Amniotic stem cell (primary cell): ENCODE measurements around the gene TRAPPC6A.
A peak's percentile ranks its signal among the peaks of the same experiment; 100 is the strongest.

Experiments
- DNase-seq: peaks from one replicate; lab custom pipeline; 2025; lab: John Stamatoyannopoulos, UW

The TRAPPC6A gene

GRCh38 chr19:45177817-45178261, at the start of gene TRAPPC6A:
TSS of gene TRAPPC6A (minus strand) at chr19:45178237. CDS start at chr19:45178218, 19 bp downstream.
- DNase-seq = no peak

- no peak for DNase-seq
These were observed 46.6 kb upstream of the TRAPPC6A start for GRCh38 chr19:45224645-45225044.

- no peak for DNase-seq
These were observed 45.8 kb upstream of the TRAPPC6A start for GRCh38 chr19:45223879-45224278.

- DNase-seq = no peak
These were observed 44.7 kb upstream of the TRAPPC6A start for GRCh38 chr19:45222724-45223123.

GRCh38 chr19:45218911-45219743, 41.1 kb upstream of the TRAPPC6A start:
- no peak for DNase-seq

GRCh38 chr19:45218426-45218825, 40.4 kb upstream of the TRAPPC6A start:
- DNase-seq = no peak

- DNase-seq = no peak
These were observed 39.9 kb upstream of the TRAPPC6A start for GRCh38 chr19:45217957-45218334.

- DNase-seq = no peak
These were observed 39.3 kb upstream of the TRAPPC6A start for GRCh38 chr19:45217193-45217956.

GRCh38 chr19:45216667-45217066, 38.6 kb upstream of the TRAPPC6A start:
- peak; percentile 6 for DNase-seq

- DNase-seq = no peak
These were observed 37.6 kb upstream of the TRAPPC6A start for GRCh38 chr19:45215391-45216191.

GRCh38 chr19:45213031-45213430, 35.0 kb upstream of the TRAPPC6A start:
- no peak for DNase-seq

- DNase-seq = no peak
These were observed 33.8 kb upstream of the TRAPPC6A start for GRCh38 chr19:45211751-45212381.

GRCh38 chr19:45206328-45206727, 28.3 kb upstream of the TRAPPC6A start:
- DNase-seq = no peak

- no peak for DNase-seq
These were observed 27.8 kb upstream of the TRAPPC6A start for GRCh38 chr19:45205810-45206209.

GRCh38 chr19:45202637-45203036, 24.6 kb upstream of the TRAPPC6A start:
- DNase-seq = no peak

GRCh38 chr19:45200568-45200967, 22.5 kb upstream of the TRAPPC6A start:
- DNase-seq = no peak

GRCh38 chr19:45195764-45196163, 17.7 kb upstream of the TRAPPC6A start:
- DNase-seq = peak; percentile 26

- DNase-seq = no peak
These were observed 13.3 kb upstream of the TRAPPC6A start for GRCh38 chr19:45191375-45191774.

- no peak for DNase-seq
These were observed 11.9 kb upstream of the TRAPPC6A start for GRCh38 chr19:45189971-45190370.

- DNase-seq = no peak
These were observed 9.5 kb upstream of the TRAPPC6A start for GRCh38 chr19:45187421-45188100.
